WTC11 (cell line): ENCODE data around the gene STIP1. TPM values are rescaled to one million over a fixed set of nuclear protein-coding genes. Genes with fewer than 3 reads are reported as not detected.

Experiments
- ATF2 ChIP-seq: sonication (generic); formaldehyde crosslinking; IDR thresholded peaks from 2 replicates; pipeline ENCODE4 v1.8.1; 2022; ENCODE audit warnings: low read depth, missing genetic modification reagents, borderline replicate concordance
- CREB1 ChIP-seq: sonication (generic); formaldehyde crosslinking; IDR thresholded peaks from 2 replicates; pipeline ENCODE4 v1.8.0; 2023; ENCODE audit warnings: mild to moderate bottlenecking, missing genetic modification reagents
- E2F4 ChIP-seq: sonication (generic); formaldehyde crosslinking; IDR thresholded peaks from 2 replicates; pipeline ENCODE4 v1.8.1; 2022; ENCODE audit warnings: low read depth, mild to moderate bottlenecking, moderate library complexity, missing genetic modification reagents, borderline replicate concordance
- E2F5 ChIP-seq: sonication (generic); formaldehyde crosslinking; IDR thresholded peaks from 2 replicates; pipeline ENCODE4 v1.8.1; 2022; ENCODE audit warnings: mild to moderate bottlenecking, moderate library complexity, missing genetic modification reagents
- ELF4 ChIP-seq: sonication (generic); formaldehyde crosslinking; IDR thresholded peaks from 2 replicates; pipeline ENCODE4 v1.8.1; 2022; ENCODE audit warnings: low read depth, mild to moderate bottlenecking, moderate library complexity, missing genetic modification reagents
- ETV6 ChIP-seq: sonication (generic); formaldehyde crosslinking; IDR thresholded peaks from 2 replicates; pipeline ENCODE4 v1.8.1; 2022; ENCODE audit warnings: mild to moderate bottlenecking, missing genetic modification reagents
- FOXP1 ChIP-seq: sonication (generic); formaldehyde crosslinking; IDR thresholded peaks from 2 replicates; pipeline ENCODE4 v1.8.0; 2022; ENCODE audit warnings: missing genetic modification reagents, mild to moderate bottlenecking, moderate library complexity, borderline replicate concordance
- FOXP4 ChIP-seq: sonication (generic); formaldehyde crosslinking; IDR thresholded peaks from 2 replicates; pipeline ENCODE4 v1.8.0; 2022; ENCODE audit warnings: mild to moderate bottlenecking, missing genetic modification reagents
- GTF2I ChIP-seq: fragments of 250-450 bp; sonication (Bioruptor Pico); conservative IDR thresholded peaks from 2 replicates; pipeline ENCODE4 v1.4.0; 2021; ENCODE audit warnings: mild to moderate bottlenecking
- HMGXB4 ChIP-seq: sonication (generic); formaldehyde crosslinking; IDR thresholded peaks from 2 replicates; pipeline ENCODE4 v1.8.1; 2023; ENCODE audit warnings: mild to moderate bottlenecking, moderate library complexity, missing genetic modification reagents
- IRF2 ChIP-seq: sonication (generic); formaldehyde crosslinking; IDR thresholded peaks from 2 replicates; pipeline ENCODE4 v1.8.0; 2022; ENCODE audit warnings: low read depth, missing genetic modification reagents, borderline replicate concordance
- MYBL2 ChIP-seq: sonication (generic); formaldehyde crosslinking; IDR thresholded peaks from 2 replicates; pipeline ENCODE4 v1.8.1; 2023; ENCODE audit warnings: mild to moderate bottlenecking, moderate library complexity, missing genetic modification reagents
- NR1H2 ChIP-seq: sonication (generic); formaldehyde crosslinking; IDR thresholded peaks from 2 replicates; pipeline ENCODE4 v1.9.0; 2021; ENCODE audit warnings: mild to moderate bottlenecking, moderate library complexity, missing genetic modification reagents
- NR2C2 ChIP-seq: sonication (generic); formaldehyde crosslinking; IDR thresholded peaks from 2 replicates; pipeline ENCODE4 v1.8.0; 2022; ENCODE audit warnings: mild to moderate bottlenecking, missing genetic modification reagents
- PRDM15 ChIP-seq: sonication (generic); formaldehyde crosslinking; IDR thresholded peaks from 2 replicates; pipeline ENCODE4 v1.8.0; 2022; ENCODE audit warnings: missing genetic modification reagents
- PREB ChIP-seq: sonication (generic); formaldehyde crosslinking; IDR thresholded peaks from 2 replicates; pipeline ENCODE4 v1.8.1; 2022; ENCODE audit warnings: mild to moderate bottlenecking, missing genetic modification reagents, moderate library complexity, borderline replicate concordance
- TP53 ChIP-seq: sonication (generic); formaldehyde crosslinking; IDR thresholded peaks from 2 replicates; pipeline ENCODE4 v1.8.1; 2023; ENCODE audit warnings: mild to moderate bottlenecking, missing genetic modification reagents
- ZMAT4 ChIP-seq: fragments of 250-450 bp; sonication (Bioruptor Pico); IDR thresholded peaks from 2 replicates; pipeline ENCODE4 v1.9.0; 2021; ENCODE audit warnings: mild to moderate bottlenecking
- ZNF138 ChIP-seq: sonication (generic); formaldehyde crosslinking; conservative IDR thresholded peaks from 2 replicates; pipeline ENCODE4 v1.8.1; 2022; ENCODE audit warnings: mild to moderate bottlenecking, moderate library complexity, missing genetic modification reagents
- ZNF423 ChIP-seq: fragments of 250-450 bp; sonication (Bioruptor Pico); IDR thresholded peaks from 2 replicates; pipeline ENCODE4 v2.1.2; 2022; ENCODE audit warnings: mild to moderate bottlenecking, moderate library complexity
- ZNF425 ChIP-seq: fragments of 250-450 bp; sonication (Bioruptor Pico); conservative IDR thresholded peaks from 2 replicates; pipeline ENCODE4 v1.9.0; 2021; ENCODE audit warnings: mild to moderate bottlenecking
- total RNA-seq: library from RNA; stranded (reverse); gene quantifications from 3 replicates; pipeline ENCODE4 v1.2.3, GENCODE V29; 2021

Gene STIP1
- total RNA-seq, 1 experiment from 2014 or later = 296 TPM

- TF ChIP-seq PREB (CRISPR knock-in tag) (no peak), ZNF423 (no peak), TP53 (no peak), HMGXB4 (CRISPR knock-in tag) (peak; percentile 61; the same call in 1 of the 2 replicates), ELF4 (peak; percentile 23; the same call in 1 of the 2 replicates), ZNF425 (no peak), CREB1 (CRISPR knock-in tag) (no peak), MYBL2 (CRISPR knock-in tag) (peak; percentile 57; the same call in 1 of the 2 replicates), FOXP1 (peak; percentile 42; the same call in 1 of the 2 replicates), ZNF138 (no peak), E2F4 (CRISPR knock-in tag) (no peak), NR2C2 (no peak), IRF2 (CRISPR knock-in tag) (no peak), ZMAT4 (CRISPR knock-in tag) (no peak), GTF2I (CRISPR knock-in tag) (no peak), NR1H2 (CRISPR knock-in tag) (no peak), FOXP4 (CRISPR knock-in tag) (0 out of 2 replicates have a peak, but pooled peaks have one; percentile 31), ATF2 (CRISPR knock-in tag) (no peak), ETV6 (CRISPR knock-in tag) (peak; percentile 76; the same call in 1 of the 2 replicates), E2F5 (CRISPR knock-in tag) (no peak), PRDM15 (CRISPR knock-in tag) (no peak)
Measured at GRCh38 chr11:64165842-64166635, 19.9 kb upstream of the STIP1 start, which contains the start of gene MACROD1 (continued).
